AG10803 (cell line): Measurements from ENCODE around the gene NT5DC3.

Experiments used
- DNase-seq: peaks from one replicate; pipeline ENCODE4 v3.0.0; 2010; ENCODE audit warnings: low read depth
- H3K4me3 ChIP-seq: 2 replicates; pipeline ENCODE4 v1.5.1; 2011; ENCODE audit warnings: mild to moderate bottlenecking, low read length, control low read depth
- CTCF ChIP-seq: conservative IDR thresholded peaks from 2 replicates; pipeline ENCODE4 v1.5.1; 2011; ENCODE audit warnings: mild to moderate bottlenecking, low read length, control low read depth, inconsistent platforms

The NT5DC3 gene

GRCh38 chr12:103855896-103856657 lies 15.0 kb upstream of the NT5DC3 start:
- DNase-seq: no peak
- TF ChIP-seq CTCF: no peak
- no peak overlapping the region for H3K4me3 ChIP-seq

GRCh38 chr12:103855036-103855712 lies 14.1 kb upstream of the NT5DC3 start:
- no peak overlapping the region for H3K4me3 ChIP-seq
- TF ChIP-seq CTCF: no peak
- DNase-seq: peak; percentile 47

GRCh38 chr12:103854372-103854973 lies 13.4 kb upstream of the NT5DC3 start:
- no peak for DNase-seq
- no peak overlapping the region for H3K4me3 ChIP-seq
- no peak for TF ChIP-seq CTCF

- H3K4me3 ChIP-seq: no peak overlapping the region
- no peak for DNase-seq
- TF ChIP-seq CTCF: no peak
Observed at GRCh38 chr12:103852498-103852997, 11.5 kb upstream of the NT5DC3 start.

GRCh38 chr12:103851127-103851526 lies 10.1 kb upstream of the NT5DC3 start:
- no peak overlapping the region for H3K4me3 ChIP-seq
- TF ChIP-seq CTCF: no peak
- DNase-seq: no peak

- TF ChIP-seq CTCF: no peak
- H3K4me3 ChIP-seq: no peak overlapping the region
- no peak for DNase-seq
Observed at GRCh38 chr12:103850429-103850828, 9.4 kb upstream of the NT5DC3 start.
